HG03097 (cell line): ENCODE results near the gene FKBP2.
A peak's percentile ranks its signal among the peaks of the same experiment; 100 is the strongest.

Experiments
- ATAC-seq: cut with Tn5 transposase; IDR thresholded peaks from one replicate; pipeline ENCODE4 v1.9.1; 2021; ENCODE audit not compliant: unreplicated experiment, low FRiP score

The FKBP2 gene

GRCh38 chr11:64240435-64241240 is at the start of gene FKBP2:
TSS of gene FKBP2 (plus strand) at chr11:64241095. CDS start at chr11:64242388, 1,293 bp downstream.
- peak; percentile 48 for ATAC-seq

GRCh38 chr11:64192434-64192833 is 48.5 kb upstream of the FKBP2 start:
- ATAC-seq = no peak

- no peak for ATAC-seq
Observed at GRCh38 chr11:64196626-64197025, 44.3 kb upstream of the FKBP2 start.

GRCh38 chr11:64198511-64198910 is 42.4 kb upstream of the FKBP2 start:
- ATAC-seq = no peak

GRCh38 chr11:64201543-64201942 is 39.4 kb upstream of the FKBP2 start:
- no peak for ATAC-seq

GRCh38 chr11:64202992-64203391 is 37.9 kb upstream of the FKBP2 start:
- ATAC-seq = no peak

GRCh38 chr11:64203421-64204079 is 37.3 kb upstream of the FKBP2 start:
- ATAC-seq = no peak

- ATAC-seq = no peak
Observed at GRCh38 chr11:64204080-64204440, 36.8 kb upstream of the FKBP2 start.

GRCh38 chr11:64204464-64204989 is 36.4 kb upstream of the FKBP2 start:
- ATAC-seq = no peak

- ATAC-seq = no peak
Observed at GRCh38 chr11:64206457-64207255, 34.2 kb upstream of the FKBP2 start, which contains the start of gene FERMT3. TSS of gene FERMT3 (plus strand) at chr11:64206721. CDS start at chr11:64207365, 644 bp downstream.

GRCh38 chr11:64207256-64208085 is 33.4 kb upstream of the FKBP2 start:
- no peak for ATAC-seq

- ATAC-seq = no peak
Observed at GRCh38 chr11:64208086-64208795, 32.7 kb upstream of the FKBP2 start.

- no peak for ATAC-seq
Observed at GRCh38 chr11:64208796-64209562, 31.9 kb upstream of the FKBP2 start.

- no peak for ATAC-seq
Observed at GRCh38 chr11:64209563-64209843, 31.4 kb upstream of the FKBP2 start.

GRCh38 chr11:64210301-64211020 is 30.4 kb upstream of the FKBP2 start:
- ATAC-seq = no peak

- no peak for ATAC-seq
Observed at GRCh38 chr11:64211181-64211872, 29.6 kb upstream of the FKBP2 start.

GRCh38 chr11:64216879-64217278 is 24.0 kb upstream of the FKBP2 start:
- no peak for ATAC-seq
